Measurements from ENCODE around the gene GAB2. TPM values are rescaled to one million over a fixed set of nuclear protein-coding genes. Genes with fewer than 3 reads are reported as not detected.

The GAB2 gene
- total RNA-seq, 5 donors from 2014 or later (not counting 1 experiment from before 2014, with no cell fraction given), result 5.4 to 17.2 (median 8.8) TPM

DNA sequence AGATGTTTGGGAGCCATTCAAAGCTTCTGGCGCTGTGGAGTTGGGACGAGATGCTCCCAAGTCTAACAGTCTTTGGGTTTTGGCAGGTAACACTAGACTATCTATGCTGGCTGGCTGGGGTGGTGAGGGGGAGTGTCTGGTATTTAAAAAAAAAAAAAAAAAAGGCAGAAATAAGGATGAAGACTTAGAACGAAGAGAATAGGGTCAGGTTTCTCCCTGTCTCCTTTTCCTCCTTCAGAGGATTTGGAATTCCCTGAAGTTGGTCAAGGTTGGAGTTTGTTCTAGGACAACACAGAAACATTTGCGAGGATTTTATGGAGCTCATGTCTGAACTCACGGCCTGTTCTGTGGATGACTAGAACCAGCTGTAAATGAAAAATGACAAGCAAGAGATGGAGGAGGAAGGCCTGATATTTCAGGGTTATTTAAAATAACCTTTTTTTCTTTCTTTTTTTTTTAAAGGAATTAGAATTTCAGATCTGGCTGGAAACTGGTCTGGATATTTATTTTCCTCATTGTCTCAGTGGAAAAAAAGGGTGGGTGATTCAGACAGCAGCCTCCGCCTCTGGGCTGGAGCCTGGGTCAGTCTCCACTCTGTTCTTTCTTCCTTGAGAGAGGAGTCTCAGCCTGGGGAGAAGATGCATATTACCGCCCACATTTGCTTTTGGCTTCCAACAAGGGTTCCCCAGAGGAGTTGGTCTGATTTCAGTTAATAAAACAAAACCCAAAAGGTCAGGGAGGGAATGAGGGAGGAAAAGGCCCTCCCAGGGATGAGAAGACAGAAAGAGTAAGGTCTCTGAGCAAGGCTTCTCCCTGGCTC lies 148.8 kb downstream of the GAB2 start:
- Mint-ChIP-seq H3K27ac (no peak overlapping the region), H3K27me3 (peaks cover 0 to 1% of the 10 kb centered on the region in 2 donors), H3K4me1 (peaks cover 0 to 4% (median 3%) of the 10 kb centered on the region in 3 donors), H3K36me3 (peaks cover 23% of the 10 kb centered on the region), H3K9me3 (peaks cover 4 to 17% (median 16%) of the 10 kb centered on the region in 3 donors), H3K4me3 (no peak overlapping the region)
- DNase-seq (no peak), ATAC-seq (replicated peaks in 1 of 4) (no peak)
- Histone ChIP-seq H3K4me3 (ENCODE audit: control insufficient read depth in 1 of 2, extremely low read depth in 1 of 2, low read length in 1 of 2) (no peak overlapping the region), H3K27ac (ENCODE audit: low read length) (no peak overlapping the region), H3K4me1 (ENCODE audit: control insufficient read depth in 1 of 2, extremely low read depth in 1 of 2, insufficient read depth in 2 of 2, low read length in 2 of 2) (no peaks in the 10 kb centered on the region), H3K27me3 (replicated peaks in 1 of 2; ENCODE audit: control insufficient read depth in 2 of 2, extremely low read depth in 1 of 2, insufficient read depth in 2 of 2, low read length in 1 of 2) (no peaks in the 10 kb centered on the region), H3K36me3 (ENCODE audit: control insufficient read depth in 2 of 2, extremely low read depth in 1 of 2, insufficient read depth in 1 of 2, low read length in 1 of 2) (no peaks in the 10 kb centered on the region), H3K9me3 (no peaks in the 10 kb centered on the region)
- ChIA-PET CTCF (interaction anchor here in 1 of 2 donors (0.6 kb wide), 2 partner anchors 31 to 147 kb away, joined by 4 read pairs; no protein-coding TSS in a partner anchor), POLR2A (interaction anchor here in 1 of 2 donors (0.5 kb wide), 1 partner anchor 55 kb away, joined by 13 read pairs; no protein-coding TSS in a partner anchor)
- WGBS (ENCODE audit: insufficient coverage), result 84% methylated on average over 3 of the region's 7 CpGs

DNA sequence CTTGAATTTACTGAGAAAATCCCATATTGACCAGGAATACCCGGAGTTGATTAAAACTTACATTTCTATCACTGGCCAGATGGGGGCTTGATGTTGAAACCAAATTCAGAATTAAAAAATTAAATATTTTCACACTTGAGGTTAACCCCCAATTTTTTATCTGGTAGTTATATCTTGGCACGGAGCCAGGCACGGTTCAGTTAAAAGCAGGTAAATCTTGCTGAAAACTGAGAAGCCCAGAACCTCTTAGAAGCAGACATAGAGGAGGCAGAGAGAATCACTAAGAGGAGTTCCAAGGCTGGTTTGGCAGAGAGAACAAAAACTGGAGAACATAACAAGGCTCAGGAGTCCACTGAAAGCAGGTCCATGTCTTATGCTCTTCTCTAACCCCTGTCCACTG lies 151.2 kb downstream of the GAB2 start:
- H3K36me3 Mint-ChIP-seq, result peaks cover 6% of the 10 kb centered on the region
- DNase-seq, result peak in 1 of 35 experiments; percentile 6
- Histone ChIP-seq H3K27me3 (replicated peaks in 1 of 2; ENCODE audit: control insufficient read depth in 2 of 2, extremely low read depth in 1 of 2, insufficient read depth in 2 of 2, low read length in 1 of 2) (no peaks in the 10 kb centered on the region), H3K9me3 (no peaks in the 10 kb centered on the region), H3K27ac (ENCODE audit: low read length) (no peak overlapping the region), H3K4me3 (ENCODE audit: control insufficient read depth in 1 of 2, extremely low read depth in 1 of 2, low read length in 1 of 2) (no peak overlapping the region), H3K36me3 (ENCODE audit: control insufficient read depth in 2 of 2, extremely low read depth in 1 of 2, insufficient read depth in 1 of 2, low read length in 1 of 2) (no peaks in the 10 kb centered on the region), H3K4me1 (ENCODE audit: control insufficient read depth in 1 of 2, extremely low read depth in 1 of 2, insufficient read depth in 2 of 2, low read length in 2 of 2) (no peaks in the 10 kb centered on the region)
- ChIA-PET POLR2A (no interaction called here), CTCF (interaction anchor here in 1 of 2 donors (0.9 kb wide), 1 partner anchor 10 kb away, joined by 4 read pairs; no protein-coding TSS in a partner anchor)
- H3K4me3 Mint-ChIP-seq, result no peak overlapping the region
- H3K27ac Mint-ChIP-seq, result no peak overlapping the region
- no peaks in the 10 kb centered on the region for H3K9me3 Mint-ChIP-seq
- WGBS (ENCODE audit: insufficient coverage), result no CpG with 5 or more reads among the region's 3 CpGs
- H3K4me1 Mint-ChIP-seq, result peaks cover 0 to 4% (median 3%) of the 10 kb centered on the region in 3 donors
- no peak for ATAC-seq (replicated peaks in 1 of 4)
- H3K27me3 Mint-ChIP-seq, result peaks cover 0 to 1% of the 10 kb centered on the region in 2 donors

DNA sequence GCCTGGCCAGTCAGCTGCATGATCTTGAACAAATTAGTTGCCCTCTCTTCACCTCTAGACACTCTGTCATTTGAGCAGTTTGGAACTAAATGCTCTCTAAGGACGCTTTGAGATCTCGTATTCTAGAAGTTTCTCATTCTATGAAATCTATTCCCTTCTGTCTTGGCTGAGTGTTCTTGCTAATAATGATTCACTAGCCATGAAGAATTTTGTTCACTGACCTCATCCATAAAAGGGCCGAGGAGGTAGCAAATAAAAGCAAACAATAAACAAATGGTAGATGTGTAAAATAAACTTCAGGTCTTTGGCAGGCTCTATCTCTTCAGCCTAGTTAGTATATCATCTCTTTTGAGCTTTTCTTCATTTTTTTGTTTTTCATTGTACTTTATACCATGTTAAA lies 152.3 kb downstream of the GAB2 start:
- no peak for DNase-seq
- H3K27me3 Mint-ChIP-seq, result peaks cover 0 to 1% of the 10 kb centered on the region in 2 donors
- no peak for ATAC-seq (replicated peaks in 1 of 4)
- Histone ChIP-seq H3K27me3 (replicated peaks in 1 of 2; ENCODE audit: control insufficient read depth in 2 of 2, extremely low read depth in 1 of 2, insufficient read depth in 2 of 2, low read length in 1 of 2) (no peaks in the 10 kb centered on the region), H3K4me3 (ENCODE audit: control insufficient read depth in 1 of 2, extremely low read depth in 1 of 2, low read length in 1 of 2) (no peak overlapping the region), H3K9me3 (no peaks in the 10 kb centered on the region), H3K27ac (ENCODE audit: low read length) (no peak overlapping the region), H3K36me3 (ENCODE audit: control insufficient read depth in 2 of 2, extremely low read depth in 1 of 2, insufficient read depth in 1 of 2, low read length in 1 of 2) (no peaks in the 10 kb centered on the region), H3K4me1 (ENCODE audit: control insufficient read depth in 1 of 2, extremely low read depth in 1 of 2, insufficient read depth in 2 of 2, low read length in 2 of 2) (no peaks in the 10 kb centered on the region)
- no peaks in the 10 kb centered on the region for H3K9me3 Mint-ChIP-seq
- H3K4me3 Mint-ChIP-seq, result no peak overlapping the region
- CTCF ChIA-PET, result interaction anchor here in 1 of 2 donors (0.9 kb wide), 1 partner anchor 11 kb away, joined by 4 read pairs; no protein-coding TSS in a partner anchor
- no CpG with 5 or more reads among the region's 3 CpGs for WGBS (ENCODE audit: insufficient coverage)
- H3K27ac Mint-ChIP-seq, result no peak overlapping the region
- peaks cover 0 to 4% (median 3%) of the 10 kb centered on the region in 3 donors for H3K4me1 Mint-ChIP-seq
- peaks cover 6% of the 10 kb centered on the region for H3K36me3 Mint-ChIP-seq
- POLR2A ChIA-PET, result no interaction called here

DNA sequence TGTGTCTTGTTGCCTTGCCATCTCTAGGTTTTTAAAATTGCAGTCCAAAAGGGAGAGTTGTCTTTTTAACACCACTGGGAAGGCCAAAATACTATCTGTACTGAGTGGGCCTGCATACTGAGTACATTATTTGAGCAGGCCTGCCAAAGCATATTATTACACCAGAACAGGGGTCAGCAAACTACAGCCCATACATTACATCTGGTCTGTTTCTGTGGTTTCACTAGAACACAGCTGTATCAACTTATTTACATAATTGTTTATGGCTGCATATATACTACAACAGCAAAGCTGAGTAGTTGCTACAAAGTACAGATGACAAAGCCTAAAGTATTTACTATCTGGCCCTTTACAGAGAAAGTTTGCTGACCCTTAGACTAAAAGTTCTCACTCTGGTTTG lies 154.9 kb downstream of the GAB2 start:
- H3K9me3 Mint-ChIP-seq, result no peaks in the 10 kb centered on the region
- CTCF ChIA-PET, result interaction anchor here in 1 of 2 donors (0.7 kb wide), 1 partner anchor 11 kb away, joined by 3 read pairs; no protein-coding TSS in a partner anchor

DNA sequence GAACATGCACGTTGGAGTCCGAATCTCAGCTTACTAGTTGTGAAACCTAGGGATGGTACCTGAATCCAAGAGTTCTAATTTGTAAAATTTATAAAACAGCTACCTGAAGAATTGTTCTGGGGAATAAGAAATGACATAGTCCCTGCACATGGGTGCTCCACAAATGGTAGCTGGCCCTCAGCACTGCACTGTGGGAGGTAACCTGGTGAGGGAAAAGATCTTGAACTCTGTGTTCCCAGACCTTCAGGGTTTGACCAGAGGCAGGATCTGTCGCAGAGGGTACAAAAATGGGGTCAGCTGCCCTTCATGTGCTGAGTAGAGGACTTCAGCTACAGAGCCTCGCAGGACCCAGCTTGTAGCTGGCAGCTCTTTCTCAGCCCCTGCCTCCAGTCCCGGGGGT lies 155.4 kb downstream of the GAB2 start:
- peaks cover 0 to 4% (median 3%) of the 10 kb centered on the region in 3 donors for H3K4me1 Mint-ChIP-seq
- no peak overlapping the region for H3K27ac Mint-ChIP-seq
- CTCF ChIA-PET, result no interaction called here
- no peak overlapping the region for H3K4me3 Mint-ChIP-seq
- Histone ChIP-seq H3K36me3 (ENCODE audit: control insufficient read depth in 2 of 2, extremely low read depth in 1 of 2, insufficient read depth in 1 of 2, low read length in 1 of 2) (no peaks in the 10 kb centered on the region), H3K4me1 (ENCODE audit: control insufficient read depth in 1 of 2, extremely low read depth in 1 of 2, insufficient read depth in 2 of 2, low read length in 2 of 2) (no peaks in the 10 kb centered on the region), H3K4me3 (ENCODE audit: control insufficient read depth in 1 of 2, extremely low read depth in 1 of 2, low read length in 1 of 2) (no peak overlapping the region), H3K9me3 (no peaks in the 10 kb centered on the region), H3K27ac (ENCODE audit: low read length) (no peak overlapping the region), H3K27me3 (replicated peaks in 1 of 2; ENCODE audit: control insufficient read depth in 2 of 2, extremely low read depth in 1 of 2, insufficient read depth in 2 of 2, low read length in 1 of 2) (no peaks in the 10 kb centered on the region)
- POLR2A ChIA-PET, result no interaction called here
- no peaks in the 10 kb centered on the region for H3K9me3 Mint-ChIP-seq
- H3K36me3 Mint-ChIP-seq, result no peaks in the 10 kb centered on the region
- ATAC-seq (replicated peaks in 1 of 4) (no peak), DNase-seq (no peak)
- 81% methylated on average over 5 of the region's 5 CpGs for WGBS (ENCODE audit: insufficient coverage)
- H3K27me3 Mint-ChIP-seq, result peaks cover 0 to 1% of the 10 kb centered on the region in 2 donors

More for the DNA sequence above, 154.9 kb downstream of the GAB2 start:
- no peak overlapping the region for H3K4me3 Mint-ChIP-seq
- peaks cover 0 to 4% (median 3%) of the 10 kb centered on the region in 3 donors for H3K4me1 Mint-ChIP-seq
- H3K9me3 ChIP-seq, result no peaks in the 10 kb centered on the region
- H3K36me3 Mint-ChIP-seq, result no peaks in the 10 kb centered on the region
- H3K27ac Mint-ChIP-seq, result no peak overlapping the region
- POLR2A ChIA-PET, result no interaction called here
- DNase-seq (no peak), ATAC-seq (replicated peaks in 1 of 4) (no peak)
- H3K27ac ChIP-seq (ENCODE audit: low read length), result no peak overlapping the region
- peaks cover 0 to 1% of the 10 kb centered on the region in 2 donors for H3K27me3 Mint-ChIP-seq
- H3K4me3 ChIP-seq (ENCODE audit: control insufficient read depth in 1 of 2, extremely low read depth in 1 of 2, low read length in 1 of 2), result no peak overlapping the region
- H3K36me3 ChIP-seq (ENCODE audit: control insufficient read depth in 2 of 2, extremely low read depth in 1 of 2, insufficient read depth in 1 of 2, low read length in 1 of 2), result no peaks in the 10 kb centered on the region
- no peaks in the 10 kb centered on the region for H3K4me1 ChIP-seq (ENCODE audit: control insufficient read depth in 1 of 2, extremely low read depth in 1 of 2, insufficient read depth in 2 of 2, low read length in 2 of 2)
- no peaks in the 10 kb centered on the region for H3K27me3 ChIP-seq (replicated peaks in 1 of 2; ENCODE audit: control insufficient read depth in 2 of 2, extremely low read depth in 1 of 2, insufficient read depth in 2 of 2, low read length in 1 of 2)

DNA sequence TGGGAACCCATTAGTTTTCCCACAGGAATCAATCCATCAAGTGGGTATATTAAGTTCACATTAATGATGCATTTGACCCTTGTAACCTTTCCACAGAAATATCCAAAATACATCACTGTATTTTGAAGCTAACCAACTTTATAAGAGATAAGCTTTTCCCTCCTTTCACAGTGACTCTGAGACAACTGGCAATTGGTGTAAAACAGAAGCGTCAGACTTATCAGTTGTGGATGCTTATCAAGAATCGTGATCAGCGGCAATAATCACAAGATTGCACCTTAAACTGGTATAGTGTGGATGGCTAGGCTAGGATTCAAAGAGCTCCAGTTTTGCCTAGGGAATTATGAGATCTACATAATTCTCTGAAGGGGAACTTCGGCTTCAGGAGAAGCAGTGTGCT lies 155.8 kb downstream of the GAB2 start:
- H3K9me3 ChIP-seq, result no peaks in the 10 kb centered on the region
- ATAC-seq (replicated peaks in 1 of 4), result no peak
- Mint-ChIP-seq H3K9me3 (no peaks in the 10 kb centered on the region), H3K27me3 (peaks cover 0 to 1% of the 10 kb centered on the region in 2 donors), H3K27ac (no peak overlapping the region), H3K4me1 (peaks cover 0 to 4% (median 3%) of the 10 kb centered on the region in 3 donors), H3K36me3 (no peaks in the 10 kb centered on the region), H3K4me3 (no peak overlapping the region)
- no peak overlapping the region for H3K27ac ChIP-seq (ENCODE audit: low read length)
- no peak for DNase-seq
- no peaks in the 10 kb centered on the region for H3K36me3 ChIP-seq (ENCODE audit: control insufficient read depth in 2 of 2, extremely low read depth in 1 of 2, insufficient read depth in 1 of 2, low read length in 1 of 2)
- WGBS (ENCODE audit: insufficient coverage), result 91% methylated on average over 4 of the region's 4 CpGs
- ChIA-PET POLR2A (no interaction called here), CTCF (no interaction called here)
- H3K27me3 ChIP-seq (replicated peaks in 1 of 2; ENCODE audit: control insufficient read depth in 2 of 2, extremely low read depth in 1 of 2, insufficient read depth in 2 of 2, low read length in 1 of 2), result no peaks in the 10 kb centered on the region
- H3K4me3 ChIP-seq (ENCODE audit: control insufficient read depth in 1 of 2, extremely low read depth in 1 of 2, low read length in 1 of 2), result no peak overlapping the region
- no peaks in the 10 kb centered on the region for H3K4me1 ChIP-seq (ENCODE audit: control insufficient read depth in 1 of 2, extremely low read depth in 1 of 2, insufficient read depth in 2 of 2, low read length in 2 of 2)

All from T-cell (primary cell).